Mucosa of descending colon (tissue), 3 donors: ENCODE measurements around the gene IGSF22. TPM values are rescaled to one million over a fixed set of nuclear protein-coding genes. Genes with fewer than 3 reads are reported as not detected.

Source experiments
- ATAC-seq: fragments of 200-7000 bp; cut with Tn5 transposase; one replicate; pipeline ENCODE4 v1.9.1; 2020; ENCODE audit warnings: mild to moderate bottlenecking, moderate library complexity
- DNase-seq, 3 donors: peaks; one replicate each; pipeline ENCODE4 v3.0.0-alpha.2; 2020
- H3K36me3 ChIP-seq: fragments of 200-600 bp; one replicate; pipeline ENCODE4 v1.8.0; 2021; ENCODE audit warnings: low read depth, mild to moderate bottlenecking
- H3K4me1 ChIP-seq: fragments of 200-600 bp; one replicate; pipeline ENCODE4 v1.8.0; 2021; ENCODE audit warnings: low read depth, mild to moderate bottlenecking
- H3K4me3 ChIP-seq: fragments of 200-600 bp; one replicate; pipeline ENCODE4 v1.8.0; 2021; ENCODE audit warnings: mild to moderate bottlenecking
- H3K9me3 ChIP-seq: fragments of 200-600 bp; one replicate; pipeline ENCODE4 v1.8.0; 2021; ENCODE audit warnings: mild to moderate bottlenecking
- CTCF ChIP-seq: fragments of 200-600 bp; IDR thresholded peaks from one replicate; pipeline ENCODE4 v1.8.0; 2022; ENCODE audit warnings: antibody characterized with exemption, mild to moderate bottlenecking
- intact Hi-C, 2 donors: fragments of 100-400 bp; cut with DNase I in 1 of 2; cut with micrococcal nuclease in 1 of 2; formaldehyde crosslinking; loops; one replicate each; pipeline versions ENCODE4 v1.11.0 to v1.11.1; 2022; cut with DNase I, micrococcal nuclease
- total RNA-seq, 3 donors: library from RNA; stranded (reverse); fragmentation: NEBNext Ultra II Directional in 2 of 3; extraction: Animal tissue kit (Norgen Biotek cat#: 25700) in 2 of 3; gene quantifications; one replicate each; pipeline versions ENCODE4 v1.2.1 to v1.2.4, GENCODE V29; 2021 to 2023
- donor health status: DM: no; HTN: no; CAD: no; lungs with moderate emphysema.
- donor health status: DM: no; HTN: no; CAD: no.
- donor health status: DM: no; HTN: yes; CAD: no.

IGSF22 gene
- total RNA-seq, 3 donors from 2014 or later: 1.1 to 1.5 (median 1.5) TPM

GRCh38 chr11:18736590-18737148 is 10.7 kb upstream of the IGSF22 start:
- H3K36me3 ChIP-seq: no peaks in the 10 kb centered on the region
- H3K4me3 ChIP-seq: no peak overlapping the region
- no peak for DNase-seq
- ATAC-seq: no peak
- no peak for TF ChIP-seq CTCF
- intact Hi-C loops: no loop called here
- no peaks in the 10 kb centered on the region for H3K9me3 ChIP-seq
- no peaks in the 10 kb centered on the region for H3K4me1 ChIP-seq

GRCh38 chr11:18733202-18733601 is 7.2 kb upstream of the IGSF22 start:
- ATAC-seq (no peak), DNase-seq (no peak)
- TF ChIP-seq CTCF: no peak
- no peaks in the 10 kb centered on the region for H3K9me3 ChIP-seq
- no peak overlapping the region for H3K4me3 ChIP-seq
- intact Hi-C loops: no loop called here
- H3K4me1 ChIP-seq: no peaks in the 10 kb centered on the region
- no peaks in the 10 kb centered on the region for H3K36me3 ChIP-seq

GRCh38 chr11:18731949-18732821 is 6.2 kb upstream of the IGSF22 start:
- intact Hi-C loops: no loop called here
- Histone ChIP-seq H3K4me3 (no peak overlapping the region), H3K4me1 (no peaks in the 10 kb centered on the region), H3K9me3 (no peaks in the 10 kb centered on the region), H3K36me3 (no peaks in the 10 kb centered on the region)
- peak; percentile 95 for TF ChIP-seq CTCF
- ATAC-seq: peak; percentile 66
- DNase-seq: peak in 2 of 3 donors; percentile 64 to 77

GRCh38 chr11:18731441-18731840 is 5.5 kb upstream of the IGSF22 start:
- intact Hi-C loops: no loop called here
- Histone ChIP-seq H3K36me3 (no peaks in the 10 kb centered on the region), H3K4me3 (no peak overlapping the region), H3K4me1 (no peaks in the 10 kb centered on the region), H3K9me3 (no peaks in the 10 kb centered on the region)
- DNase-seq (no peak), ATAC-seq (no peak)
- no peak for TF ChIP-seq CTCF

GRCh38 chr11:18730020-18730419 is 4.0 kb upstream of the IGSF22 start:
- intact Hi-C loops: no loop called here
- H3K9me3 ChIP-seq: no peaks in the 10 kb centered on the region
- DNase-seq: no peak
- H3K4me1 ChIP-seq: no peaks in the 10 kb centered on the region
- H3K36me3 ChIP-seq: no peaks in the 10 kb centered on the region
- no peak overlapping the region for H3K4me3 ChIP-seq
- no peak for ATAC-seq
- TF ChIP-seq CTCF: no peak
